Retinal pigment epithelial cell (primary cell): ENCODE data around the gene TSPAN11.
"Not testable (repeated sequence)": the region's sequence is repeated elsewhere in the genome, so short reads cannot be mapped to it uniquely, and the experiment has no call there.

Experiments used
- DNase-seq: peaks from one replicate; pipeline ENCODE4 v3.0.0-alpha.2; 2010; ENCODE audit warnings: low read depth
- H3K4me3 ChIP-seq: 2 replicates; pipeline ENCODE4 v1.5.1; 2011; ENCODE audit warnings: mild to moderate bottlenecking, low read length, control low read depth, moderate library complexity
- CTCF ChIP-seq: conservative IDR thresholded peaks from 2 replicates; pipeline ENCODE4 v1.5.1; 2011; ENCODE audit warnings: low read depth, low read length, control low read depth, inconsistent platforms

Gene TSPAN11

GRCh38 chr12:31008961-31009840 is 82.7 kb downstream of the TSPAN11 start:
- DNase-seq, result no peak
- no peak for TF ChIP-seq CTCF
- H3K4me3 ChIP-seq, result no peak overlapping the region

GRCh38 chr12:31009976-31010375 is 83.4 kb downstream of the TSPAN11 start:
- H3K4me3 ChIP-seq, result no peak overlapping the region
- no peak for DNase-seq
- TF ChIP-seq CTCF, result no peak

- no peak overlapping the region for H3K4me3 ChIP-seq
- no peak for TF ChIP-seq CTCF
- DNase-seq, result no peak
These were observed 84.8 kb downstream of the TSPAN11 start for GRCh38 chr12:31011336-31011735.

- peak; percentile 25 for TF ChIP-seq CTCF
- no peak for DNase-seq
- no peak overlapping the region for H3K4me3 ChIP-seq
These were observed 85.4 kb downstream of the TSPAN11 start for GRCh38 chr12:31011746-31012566.

- not testable (repeated sequence) for H3K4me3 ChIP-seq, DNase-seq
These were observed 86.0 kb downstream of the TSPAN11 start for GRCh38 chr12:31012567-31012891.

GRCh38 chr12:31015215-31015614 is 88.7 kb downstream of the TSPAN11 start:
- TF ChIP-seq CTCF, result no peak
- no peak for DNase-seq
- no peak overlapping the region for H3K4me3 ChIP-seq

- no peak overlapping the region for H3K4me3 ChIP-seq
- DNase-seq, result no peak
- TF ChIP-seq CTCF, result no peak
These were observed 89.5 kb downstream of the TSPAN11 start for GRCh38 chr12:31016057-31016456.
